HepG2 (cell line): ENCODE results near the gene ACTN3. TPM values are rescaled to one million over a fixed set of nuclear protein-coding genes. Genes with fewer than 3 reads are reported as not detected.

Experiments
- ATAC-seq: fragments of 200-7000 bp; cut with Tn5 transposase; 3 replicates; pipeline ENCODE4 v1.9.1; 2020; ENCODE audit warnings: mild to moderate bottlenecking, moderate library complexity
- BruUV-seq: library from RNA; stranded (reverse); fragments of 400-500 nt; replicated peaks from 2 replicates; lab custom pipeline; 2021; lab: Mats Ljungman, UMichigan
- CTCF ChIA-PET: fragments of 300-600 bp; formaldehyde crosslinking; extraction: SDS; loops from one replicate; lab custom pipeline; 2021; ENCODE audit warnings: low total read pairs, inconsistent platforms, low intra/inter-chr PET ratio; lab: Yijun Ruan, JAX
- POLR2A ChIA-PET: fragments of 350-600 bp; sonication (Branson Sonifier 250); formaldehyde crosslinking; loops from one replicate; lab custom pipeline; 2020; ENCODE audit warnings: antibody characterized with exemption, inconsistent platforms; lab: Yijun Ruan, JAX
- DNase-seq: peaks from one replicate; pipeline ENCODE4 v3.0.0-alpha.2; 2015; ENCODE audit warnings: low spot score
- FAIRE-seq: peaks from 3 replicates; lab custom pipeline; 2011; peaks lifted over from hg19 to GRCh38; lab: Jason Lieb, UNC
- H2AFZ ChIP-seq: one replicate; pipeline ENCODE4 v1.6.1; 2011; ENCODE audit warnings: low read length, inconsistent platforms
- H3K27ac ChIP-seq: fragments of 300-600 bp; 3 replicates; pipeline ENCODE4 v1.8.0; 2011; ENCODE audit warnings: mixed run types, mild to moderate bottlenecking, mixed read lengths, low read length, inconsistent platforms; ENCODE audit not compliant: insufficient read depth; ENCODE audit errors: extremely low read length
- H3K27me3 ChIP-seq, 2 experiments: fragments of 200-600 bp in 1 of 2; 2 replicates in 1 of 2; 3 replicates in 1 of 2; pipeline versions ENCODE4 v1.6.0 to v1.8.0; 2011; ENCODE audit warnings: low read length in 2 of 2, mild to moderate bottlenecking in 2 of 2, moderate library complexity in 2 of 2, inconsistent platforms in 1 of 2; ENCODE audit not compliant: insufficient read depth in 2 of 2, control insufficient read depth in 1 of 2
- H3K36me3 ChIP-seq, 2 experiments: fragments of 200-600 bp in 1 of 2; replicated peaks in 1 of 2; 2 replicates in 1 of 2; 3 replicates in 1 of 2; pipeline versions ENCODE4 v1.5.1 to v1.8.0; 2011; ENCODE audit warnings: low read length in 2 of 2, inconsistent platforms in 1 of 2; ENCODE audit not compliant: insufficient read depth in 2 of 2, control insufficient read depth in 1 of 2
- H3K4me1 ChIP-seq: 2 replicates; pipeline ENCODE4 v1.5.1; 2012; ENCODE audit warnings: low read length, inconsistent platforms; ENCODE audit not compliant: insufficient read depth
- H3K4me2 ChIP-seq: 2 replicates; pipeline ENCODE4 v1.6.0; 2011; ENCODE audit warnings: low read depth, low read length, inconsistent platforms
- H3K4me3 ChIP-seq, 3 experiments: fragments of 200-600 bp in 1 of 3; sonication (generic), shearing (Covaris generic) in 1 of 3; replicated peaks in 1 of 3; 2 replicates each; pipeline ENCODE4 v1.5.1; 2011 to 2016; ENCODE audit warnings: low read length in 3 of 3, inconsistent platforms in 2 of 3, low read depth in 2 of 3, mild to moderate bottlenecking in 2 of 3, control low read depth in 1 of 3, mixed read lengths in 1 of 3; ENCODE audit not compliant: insufficient read depth in 1 of 3
- H3K79me2 ChIP-seq: one replicate; pipeline ENCODE4 v1.6.1; 2011; ENCODE audit warnings: low read length, inconsistent platforms; ENCODE audit not compliant: insufficient read depth
- H3K9ac ChIP-seq: 2 replicates; pipeline ENCODE4 v1.6.0; 2011; ENCODE audit warnings: mild to moderate bottlenecking, low read depth, low read length, inconsistent platforms; ENCODE audit not compliant: insufficient read depth
- H3K9me3 ChIP-seq: 2 replicates; pipeline ENCODE4 v1.5.1; 2012; ENCODE audit warnings: mild to moderate bottlenecking, low read length
- H4K20me1 ChIP-seq: 2 replicates; pipeline ENCODE4 v1.6.0; 2011; ENCODE audit warnings: inconsistent platforms, mild to moderate bottlenecking, low read length, moderate library complexity; ENCODE audit not compliant: insufficient read depth
- ATF1 ChIP-seq: IDR thresholded peaks from 2 replicates; pipeline ENCODE4 v1.6.1; 2016; ENCODE audit warnings: mild to moderate bottlenecking, control low read depth
- BCLAF1 ChIP-seq: fragments of 450-650 bp; IDR thresholded peaks from 2 replicates; pipeline ENCODE4 v1.6.1; 2017; ENCODE audit warnings: mild to moderate bottlenecking
- RELA ChIP-seq: sonication (generic); formaldehyde crosslinking; IDR thresholded peaks from 2 replicates; pipeline ENCODE4 v1.4.0; 2020; ENCODE audit warnings: missing genetic modification reagents
- SYNCRIP ChIP-seq: fragments of 200-400 bp; formaldehyde crosslinking; IDR thresholded peaks from 2 replicates; pipeline ENCODE4 v1.6.1; 2018; ENCODE audit warnings: mild to moderate bottlenecking, low read depth, low read length; ENCODE audit not compliant: insufficient read depth
- THAP7 ChIP-seq: sonication (generic); formaldehyde crosslinking; IDR thresholded peaks from 2 replicates; pipeline ENCODE4 v1.8.1; 2023; ENCODE audit warnings: mild to moderate bottlenecking, missing genetic modification reagents
- ZBTB42 ChIP-seq: sonication (generic); formaldehyde crosslinking; IDR thresholded peaks from 2 replicates; pipeline ENCODE4 v1.5.0; 2020; ENCODE audit warnings: mild to moderate bottlenecking, missing genetic modification reagents
- ZFP36L1 ChIP-seq: sonication (generic); formaldehyde crosslinking; IDR thresholded peaks from 2 replicates; pipeline ENCODE4 v1.8.0; 2022; ENCODE audit warnings: mild to moderate bottlenecking, missing genetic modification reagents, moderate library complexity
- WGBS: methylation state at CpG from one replicate; pipeline ENCODE4 v1.1.6; 2017; ENCODE audit warnings: low lambda C conversion rate; 5-methylcytosine and 5-hydroxymethylcytosine counted together
- in situ Hi-C: cut with HindIII; loops from 2 replicates; pipeline ENCODE4 v1.10.0; 2017; ENCODE audit warnings: low pct_unique_long_range_greater_than_20kb; ENCODE audit not compliant: extremely low pct_ligation_motif_present
- intact Hi-C: fragments of 100-400 bp; cut with micrococcal nuclease; formaldehyde crosslinking; loops from one replicate; pipeline ENCODE4 v1.10.0; 2022; ENCODE audit not compliant: unreplicated experiment
- polyA plus RNA-seq, 8 experiments: library from polyadenylated mRNA; depleted of rRNA in 3 of 8; stranded (reverse) in 7 of 8; unstranded in 1 of 8; fragments of >200 nt; fragmentation: Illumina TruSeq in 4 of 8; extraction: Trizol in 4 of 8; gene quantifications; 2 replicates each; pipeline versions ENCODE4 v1.2.1 to v1.2.3, GENCODE V29; 2011 to 2016; ENCODE audit warnings: low read depth in 4 of 8, missing spikeins in 1 of 8, mixed read lengths in 1 of 8; ENCODE audit not compliant: insufficient read depth in 1 of 8
- total RNA-seq, 5 experiments: library from RNA; depleted of rRNA; stranded (reverse); fragments of >200 nt; fragmentation: Illumina TruSeq; extraction: Trizol; gene quantifications; 2 replicates each; pipeline ENCODE4 v1.2.3, GENCODE V29; 2016; ENCODE audit warnings: low read depth in 1 of 5
- TF ChIP-seq, protein P1 (sequence below): sonication (generic); formaldehyde crosslinking; IDR thresholded peaks from 2 replicates; pipeline ENCODE4 v1.5.0; 2020; ENCODE audit warnings: missing genetic modification reagents
- TF ChIP-seq, protein P2 (sequence below): sonication (generic); formaldehyde crosslinking; IDR thresholded peaks from 2 replicates; pipeline ENCODE4 v1.4.0; 2020; ENCODE audit warnings: mild to moderate bottlenecking, missing genetic modification reagents

ACTN3 gene
- total and polyA plus RNA-seq, 2 of the 13 experiments (the other 11 are each of a cell fraction or from before 2014, with no cell fraction given) = 0.04 to 0.09 TPM

GRCh38 chr11:66563832-66564231, 17.1 kb downstream of the ACTN3 start:
- H3K4me3 ChIP-seq = no peak overlapping the region
- H3K27me3 ChIP-seq = peaks cover 1 to 62% of the 10 kb centered on the region in 2 experiments; a peak in 4 of 5 replicates
- intact Hi-C loops (no loop called here), in situ Hi-C loops (loop anchor here (25.0 kb wide), 1 partner anchor 273 kb away; the partner anchor contains the start of gene RCE1)
- POLR2A ChIA-PET = interaction anchor here (1.5 kb wide), 1 partner anchor 74 kb away, joined by 4 read pairs; the partner anchor contains the start of gene RBM4
- no peak overlapping the region for H3K9ac ChIP-seq
- H3K4me2 ChIP-seq = no peak overlapping the region
- WGBS = 66% methylated on average over 6 of the region's 10 CpGs
- no peaks in the 10 kb centered on the region for H3K4me1 ChIP-seq
- no TSS peak for BruUV-seq
- H3K36me3 ChIP-seq = no peaks in the 10 kb centered on the region
- H2AFZ ChIP-seq = no peak overlapping the region
- no peaks in the 10 kb centered on the region for H3K79me2 ChIP-seq
- no peaks in the 10 kb centered on the region for H3K9me3 ChIP-seq
- H3K27ac ChIP-seq = no peak overlapping the region
- TF ChIP-seq SYNCRIP (no peak), THAP7 (CRISPR knock-in tag) (no peak), ZBTB42 (CRISPR knock-in tag) (no peak), RELA (CRISPR knock-in tag) (no peak)
- TF ChIP-seq, all 625 proteins: peak for 0
- ATAC-seq (no peak), DNase-seq (no peak), FAIRE-seq (no peak)
- CTCF ChIA-PET = no interaction called here
- no peaks in the 10 kb centered on the region for H4K20me1 ChIP-seq

GRCh38 chr11:66564538-66564937, 17.8 kb downstream of the ACTN3 start:
- WGBS = 59% methylated on average over 12 of the region's 14 CpGs
- ChIA-PET POLR2A (no interaction called here), CTCF (no interaction called here)
- H3K4me2 ChIP-seq = no peak overlapping the region
- no peaks in the 10 kb centered on the region for H3K79me2 ChIP-seq
- no peaks in the 10 kb centered on the region for H3K4me1 ChIP-seq
- peaks cover 3 to 63% of the 10 kb centered on the region in 2 experiments; a peak in 4 of 5 replicates for H3K27me3 ChIP-seq
- intact Hi-C loops (no loop called here), in situ Hi-C loops (loop anchor here (25.0 kb wide), 1 partner anchor 273 kb away; the partner anchor contains the start of gene RCE1)
- H3K9ac ChIP-seq = no peak overlapping the region
- no peak for ATAC-seq
- H3K27ac ChIP-seq = no peak overlapping the region
- H4K20me1 ChIP-seq = no peaks in the 10 kb centered on the region
- no peaks in the 10 kb centered on the region for H3K36me3 ChIP-seq
- H3K4me3 ChIP-seq = no peak overlapping the region
- DNase-seq = no peak
- no peak for FAIRE-seq
- no peak overlapping the region for H2AFZ ChIP-seq
- H3K9me3 ChIP-seq = no peaks in the 10 kb centered on the region
- BruUV-seq = no TSS peak
- TF ChIP-seq BCLAF1 (no peak), ATF1 (CRISPR knock-in tag) (no peak), ZFP36L1 (CRISPR knock-in tag) (no peak), THAP7 (CRISPR knock-in tag) (no peak)
- TF ChIP-seq, protein P1, sequence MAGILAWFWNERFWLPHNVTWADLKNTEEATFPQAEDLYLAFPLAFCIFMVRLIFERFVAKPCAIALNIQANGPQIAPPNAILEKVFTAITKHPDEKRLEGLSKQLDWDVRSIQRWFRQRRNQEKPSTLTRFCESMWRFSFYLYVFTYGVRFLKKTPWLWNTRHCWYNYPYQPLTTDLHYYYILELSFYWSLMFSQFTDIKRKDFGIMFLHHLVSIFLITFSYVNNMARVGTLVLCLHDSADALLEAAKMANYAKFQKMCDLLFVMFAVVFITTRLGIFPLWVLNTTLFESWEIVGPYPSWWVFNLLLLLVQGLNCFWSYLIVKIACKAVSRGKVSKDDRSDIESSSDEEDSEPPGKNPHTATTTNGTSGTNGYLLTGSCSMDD = no peak
- TF ChIP-seq, protein P2, sequence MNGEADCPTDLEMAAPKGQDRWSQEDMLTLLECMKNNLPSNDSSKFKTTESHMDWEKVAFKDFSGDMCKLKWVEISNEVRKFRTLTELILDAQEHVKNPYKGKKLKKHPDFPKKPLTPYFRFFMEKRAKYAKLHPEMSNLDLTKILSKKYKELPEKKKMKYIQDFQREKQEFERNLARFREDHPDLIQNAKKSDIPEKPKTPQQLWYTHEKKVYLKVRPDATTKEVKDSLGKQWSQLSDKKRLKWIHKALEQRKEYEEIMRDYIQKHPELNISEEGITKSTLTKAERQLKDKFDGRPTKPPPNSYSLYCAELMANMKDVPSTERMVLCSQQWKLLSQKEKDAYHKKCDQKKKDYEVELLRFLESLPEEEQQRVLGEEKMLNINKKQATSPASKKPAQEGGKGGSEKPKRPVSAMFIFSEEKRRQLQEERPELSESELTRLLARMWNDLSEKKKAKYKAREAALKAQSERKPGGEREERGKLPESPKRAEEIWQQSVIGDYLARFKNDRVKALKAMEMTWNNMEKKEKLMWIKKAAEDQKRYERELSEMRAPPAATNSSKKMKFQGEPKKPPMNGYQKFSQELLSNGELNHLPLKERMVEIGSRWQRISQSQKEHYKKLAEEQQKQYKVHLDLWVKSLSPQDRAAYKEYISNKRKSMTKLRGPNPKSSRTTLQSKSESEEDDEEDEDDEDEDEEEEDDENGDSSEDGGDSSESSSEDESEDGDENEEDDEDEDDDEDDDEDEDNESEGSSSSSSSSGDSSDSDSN (CRISPR knock-in tag) = no peak
